Suprapubic skin (tissue), 3 donors: ENCODE data around the gene SLC12A2.

Experiments used
- CTCF ChIP-seq, 2 donors: fragments of 200-600 bp in 1 of 2; fragments of 450-650 bp in 1 of 2; sonication (generic) in 1 of 2; IDR thresholded peaks; one replicate each; pipeline ENCODE4 v1.5.1; 2016 to 2019; ENCODE audit warnings: antibody characterized with exemption in 2 of 2, mild to moderate bottlenecking in 1 of 2, moderate library complexity in 1 of 2
- POLR2AphosphoS5 ChIP-seq, 3 donors: sonication (generic); formaldehyde crosslinking; IDR thresholded peaks; one replicate each; pipeline ENCODE4 v1.6.1; 2017; ENCODE audit warnings: antibody characterized with exemption in 3 of 3

GRCh38 chr5:128083811-128084227 is 253 bp downstream of the SLC12A2 start:
- TF ChIP-seq POLR2AphosphoS5 (IDR thresholded peaks at IDR 0.05) (no peak), CTCF (IDR thresholded peaks at IDR 0.05) (peak in 1 of 2 donors; percentile 34)
